Panc1 (cell line): ENCODE data around the gene UGT1A10. TPM values are rescaled to one million over a fixed set of nuclear protein-coding genes. Genes with fewer than 3 reads are reported as not detected.

ENCODE experiments used
- ATAC-seq: fragments of 200-7000 bp; cut with Tn5 transposase; 2 replicates; pipeline ENCODE4 v1.9.1; 2020; ENCODE audit warnings: mild to moderate bottlenecking, moderate library complexity
- BruUV-seq: library from RNA; stranded (reverse); fragments of 400-500 nt; replicated peaks from 2 replicates; lab custom pipeline; 2021; lab: Mats Ljungman, UMichigan
- CTCF ChIA-PET: fragments of 300-600 bp; sonication (Branson Sonifier 250); formaldehyde crosslinking; loops from one replicate; lab custom pipeline; 2022; ENCODE audit warnings: antibody characterized with exemption; lab: Charles Lee
- POLR2A ChIA-PET: fragments of 300-600 bp; sonication (Branson Sonifier 250); formaldehyde crosslinking; loops from one replicate; lab custom pipeline; 2022; ENCODE audit warnings: antibody characterized with exemption; lab: Charles Lee
- DNase-seq: peaks from one replicate; pipeline ENCODE4 v3.0.0-alpha.2; 2010; ENCODE audit warnings: low read depth, low spot score
- H3K27ac ChIP-seq: 2 replicates; pipeline ENCODE4 v1.5.1; 2011; ENCODE audit warnings: mild to moderate bottlenecking, low read length, inconsistent platforms
- H3K27me3 ChIP-seq: fragments of 200-500 bp; sonication (Bioruptor generic); 2 replicates; pipeline ENCODE4 v1.6.0; 2014; ENCODE audit warnings: low read length, inconsistent platforms; ENCODE audit not compliant: control insufficient read depth, insufficient read depth
- H3K36me3 ChIP-seq: fragments of 200-500 bp; sonication (Bioruptor generic); 2 replicates; pipeline ENCODE4 v1.5.1; 2014; ENCODE audit warnings: inconsistent platforms, mild to moderate bottlenecking, low read length, moderate library complexity; ENCODE audit not compliant: control insufficient read depth, insufficient read depth
- H3K4me1 ChIP-seq: 2 replicates; pipeline ENCODE4 v1.5.1; 2011; ENCODE audit warnings: inconsistent platforms, mild to moderate bottlenecking, low read length, moderate library complexity; ENCODE audit not compliant: control insufficient read depth, insufficient read depth
- H3K4me3 ChIP-seq, 2 experiments: 2 replicates each; pipeline ENCODE4 v1.5.1; 2011 to 2012; ENCODE audit warnings: low read depth in 2 of 2, low read length in 2 of 2, mild to moderate bottlenecking in 2 of 2, inconsistent platforms in 1 of 2, moderate library complexity in 1 of 2
- H3K9me3 ChIP-seq: fragments of 200-500 bp; sonication (Bioruptor generic); 2 replicates; pipeline ENCODE4 v1.5.1; 2014; ENCODE audit warnings: low read depth, mild to moderate bottlenecking, inconsistent platforms, low read length, moderate library complexity; ENCODE audit not compliant: control insufficient read depth, insufficient read depth
- CTCF ChIP-seq: fragments of 450-650 bp; IDR thresholded peaks from 2 replicates; pipeline ENCODE4 v1.5.1; 2017; ENCODE audit warnings: mild to moderate bottlenecking
- POLR2AphosphoS5 ChIP-seq: IDR thresholded peaks from 2 replicates; pipeline ENCODE4 v1.6.1; 2012; ENCODE audit warnings: mild to moderate bottlenecking, low read depth, low read length, moderate library complexity
- REST ChIP-seq, 2 experiments: IDR thresholded peaks; 2 replicates each; pipeline ENCODE4 v1.6.1; 2011 to 2012; ENCODE audit warnings: low read depth in 2 of 2, control low read depth in 1 of 2, low read length in 1 of 2, mild to moderate bottlenecking in 1 of 2, moderate library complexity in 1 of 2; ENCODE audit not compliant: insufficient read depth in 1 of 2
- SIN3A ChIP-seq: IDR thresholded peaks from 2 replicates; pipeline ENCODE4 v1.6.1; 2012; ENCODE audit warnings: low read depth, mild to moderate bottlenecking, low read length, moderate library complexity, borderline replicate concordance; ENCODE audit not compliant: insufficient read depth
- TCF7L2 ChIP-seq: IDR thresholded peaks from 2 replicates; pipeline ENCODE4 v1.6.1; 2011; ENCODE audit warnings: mild to moderate bottlenecking, low read depth, low read length, inconsistent platforms
- in situ Hi-C: cut with HindIII; loops from 2 replicates; pipeline ENCODE4 v1.10.0; 2016; ENCODE audit warnings: low sequenced_read_pairs, low pct_unique_long_range_greater_than_20kb
- intact Hi-C: fragments of 100-400 bp; cut with micrococcal nuclease; formaldehyde crosslinking; loops from one replicate; pipeline ENCODE4 v1.10.0; 2022; ENCODE audit not compliant: unreplicated experiment
- total RNA-seq: library from RNA; stranded (reverse); gene quantifications from one replicate; pipeline ENCODE4 v1.2.1, GENCODE V29; 2021; ENCODE audit not compliant: unreplicated experiment

Gene UGT1A10
- total RNA-seq, 1 experiment from 2014 or later, result not detected

- Histone ChIP-seq H3K4me1 (no peaks in the 10 kb centered on the region), H3K27me3 (no peaks in the 10 kb centered on the region), H3K27ac (no peak overlapping the region), H3K36me3 (no peaks in the 10 kb centered on the region), H3K9me3 (no peaks in the 10 kb centered on the region), H3K4me3 (no peak overlapping the region)
- in situ Hi-C loops, result no loop called here
- CTCF ChIA-PET, result no interaction called here
- DNase-seq (no peak), ATAC-seq (no peak)
- POLR2A ChIA-PET, result interaction anchor here (0.6 kb wide), 1 partner anchor 306 kb away, joined by 4 read pairs; no protein-coding TSS in a partner anchor
- TF ChIP-seq REST (IDR thresholded peaks at IDR 0.05; ENCODE audit: insufficient read depth in 1 of 2, low read depth in 2 of 2, low read length in 1 of 2), result no peak
- no peak for TF ChIP-seq CTCF
- TF ChIP-seq POLR2AphosphoS5, result no peak
- no peak for TF ChIP-seq TCF7L2
- no peak for TF ChIP-seq SIN3A
- no TSS peak for BruUV-seq
- intact Hi-C loops, result no loop called here
These were observed 180.1 kb downstream of the UGT1A10 start for GRCh38 chr2:233816334-233816733.

GRCh38 chr2:233816771-233817170, 180.5 kb downstream of the UGT1A10 start:
- in situ Hi-C loops, result no loop called here
- CTCF ChIA-PET, result no interaction called here

More at GRCh38 chr2:233816771-233817170, 180.5 kb downstream of the UGT1A10 start:
- Histone ChIP-seq H3K36me3 (no peaks in the 10 kb centered on the region), H3K4me3 (no peak overlapping the region), H3K27me3 (no peaks in the 10 kb centered on the region), H3K9me3 (no peaks in the 10 kb centered on the region), H3K4me1 (no peaks in the 10 kb centered on the region), H3K27ac (no peak overlapping the region)
- TF ChIP-seq SIN3A (no peak), REST (IDR thresholded peaks at IDR 0.05; ENCODE audit: insufficient read depth in 1 of 2, low read depth in 2 of 2, low read length in 1 of 2) (no peak), CTCF (no peak), TCF7L2 (no peak), POLR2AphosphoS5 (no peak)
- no peak for ATAC-seq
- POLR2A ChIA-PET, result no interaction called here
- intact Hi-C loops, result no loop called here
- BruUV-seq, result no TSS peak
- no peak for DNase-seq
